Stimulated activated CD8-positive, alpha-beta memory T cell treated with anti-CD3 and anti-CD28 coated beads, Interleukin-15, amount 100 ng/mL, for 48 hours (primary cell): ENCODE results near the gene BORA.
A peak's percentile ranks its signal among the peaks of the same experiment; 100 is the strongest.
"Not testable (repeated sequence)": the region's sequence is repeated elsewhere in the genome, so short reads cannot be mapped to it uniquely, and the experiment has no call there.

Experiments
- DNase-seq, 2 donors: peaks; one replicate each; pipeline ENCODE4 v3.0.0-alpha.2; 2020; ENCODE audit warnings: low read depth in 2 of 2

The BORA gene

GRCh38 chr13:72763411-72763810 is 35.7 kb downstream of the BORA start:
- DNase-seq, result no peak

- DNase-seq, result no peak
These were observed 46.3 kb downstream of the BORA start for GRCh38 chr13:72774019-72774418.

- peak; percentile 95 to 96 for DNase-seq
These were observed 54.0 kb downstream of the BORA start, which contains the start of the genes DIS3 and PIBF1 for GRCh38 chr13:72781451-72782439. DIS3 (minus strand) TSS chr13:72781900; CDS start chr13:72781832, 68 bp downstream. PIBF1 (plus strand) TSS chr13:72782133; CDS start chr13:72783470, 1,337 bp downstream.

DNA sequence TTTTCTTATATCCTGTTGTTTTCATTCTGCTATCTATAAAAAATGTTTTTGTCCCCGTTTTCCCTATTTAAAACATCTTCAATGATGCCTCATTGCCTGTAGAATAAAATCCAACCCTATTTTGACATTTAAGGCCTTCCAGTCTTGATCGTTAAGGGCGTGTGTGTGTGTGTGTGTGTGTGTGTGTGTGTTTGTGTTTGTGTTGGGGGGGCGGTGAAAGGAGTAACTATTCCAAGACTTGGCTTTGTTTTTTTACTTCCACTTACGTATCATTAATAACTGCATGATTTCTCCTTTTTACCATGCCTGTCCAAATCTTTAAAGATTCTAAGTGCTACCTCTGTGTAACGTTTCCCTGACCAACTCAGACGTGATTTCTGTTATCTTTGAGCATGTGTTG is 55.0 kb downstream of the BORA start:
- no peak for DNase-seq

DNA sequence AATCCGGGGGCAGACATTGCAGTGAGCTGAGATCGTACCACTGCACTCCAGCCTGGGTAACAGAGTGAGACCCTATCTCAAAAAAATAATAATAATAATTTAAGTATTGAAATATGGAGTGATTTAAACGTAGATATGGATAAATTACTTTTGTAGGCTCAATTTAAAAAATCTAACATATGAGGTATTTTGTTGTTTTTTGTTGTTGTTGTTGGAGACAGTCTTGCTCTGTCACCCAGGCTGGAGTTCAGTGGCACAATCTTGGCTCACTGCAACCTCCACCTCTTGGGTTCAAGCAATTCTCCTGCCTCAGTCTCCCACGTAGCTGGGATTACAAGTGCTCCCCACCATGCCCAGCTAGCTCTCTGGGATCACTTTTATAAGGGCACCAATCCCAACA is 57.0 kb downstream of the BORA start:
- DNase-seq, result not testable (repeated sequence)

DNA sequence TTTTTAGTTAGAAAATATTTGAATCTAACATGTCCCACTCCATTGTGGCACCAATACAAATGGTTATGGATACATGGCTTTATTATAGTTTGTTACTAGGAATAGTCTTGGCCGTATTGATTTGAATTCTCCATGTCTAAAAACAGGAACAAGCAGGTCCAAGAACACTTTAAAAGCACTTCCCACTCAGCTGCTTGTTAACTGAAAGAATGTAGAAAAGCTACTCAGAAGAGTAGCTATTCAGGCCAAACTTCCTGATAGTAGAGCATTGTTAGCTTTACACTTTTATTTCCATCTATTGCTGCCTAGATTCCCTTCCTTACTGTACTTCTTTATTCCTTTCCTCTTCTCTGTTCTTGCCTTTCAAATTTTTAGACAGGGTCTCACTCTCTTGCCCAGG is 61.1 kb downstream of the BORA start:
- no peak for DNase-seq

DNA sequence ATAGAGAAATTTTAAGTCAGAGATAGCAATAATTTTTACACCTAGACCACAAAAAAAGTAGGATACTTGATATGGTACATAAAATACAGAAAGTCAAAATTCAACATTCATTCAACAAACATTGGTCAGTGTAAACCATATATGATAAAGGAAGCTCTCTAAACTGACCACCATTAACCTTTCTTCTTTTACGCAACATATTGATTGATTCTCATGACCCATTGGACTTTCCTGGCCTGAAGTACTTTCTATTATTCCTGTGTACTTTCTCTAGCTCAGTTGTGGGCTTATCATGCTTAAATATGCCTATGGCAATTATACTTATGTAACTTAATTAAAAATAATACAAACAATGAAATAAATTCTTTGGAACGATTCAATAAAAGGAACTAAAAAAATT is 64.9 kb downstream of the BORA start:
- no peak for DNase-seq

DNA sequence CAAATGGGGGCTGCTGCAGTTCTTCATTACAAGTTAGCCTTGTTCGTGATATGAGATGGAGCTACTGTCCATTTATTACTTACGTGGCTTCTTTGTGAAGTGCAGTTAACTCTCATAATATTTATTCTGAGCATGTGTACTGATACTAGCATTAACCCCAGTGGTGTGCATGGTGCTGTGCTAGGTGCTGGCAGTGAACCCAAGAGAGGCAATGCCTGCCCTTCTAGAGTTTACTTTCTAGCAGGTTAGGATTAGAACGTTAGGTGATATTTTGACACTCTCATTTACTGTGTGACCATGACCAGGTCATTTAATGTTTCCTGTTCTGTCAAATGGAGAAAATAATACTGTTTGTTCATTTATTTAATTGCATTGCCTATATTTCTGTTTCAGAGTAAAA is 71.1 kb downstream of the BORA start:
- no peak for DNase-seq

DNA sequence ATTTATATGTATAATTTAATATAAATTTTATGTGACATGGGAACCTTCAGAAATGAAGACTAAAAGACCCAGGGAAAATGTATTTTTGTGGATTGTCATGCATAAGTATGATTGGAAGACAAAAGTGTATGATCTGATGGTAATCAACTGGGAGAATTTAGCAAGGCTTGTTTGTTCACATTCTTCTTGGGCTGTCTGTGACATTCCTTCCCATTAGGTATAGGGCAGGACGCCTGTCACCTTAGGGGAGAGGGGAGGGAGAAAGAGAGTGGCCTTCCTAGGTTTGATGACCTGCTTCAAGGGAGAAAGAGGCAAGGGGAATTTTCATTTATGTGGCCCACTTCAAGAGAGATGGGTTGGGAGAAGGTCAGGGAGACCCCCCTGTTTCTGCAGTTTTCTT is 76.6 kb downstream of the BORA start:
- DNase-seq, result no peak
